ENCODE data around the gene ANKS3. TPM values are rescaled to one million over a fixed set of nuclear protein-coding genes. Genes with fewer than 3 reads are reported as not detected.

ANKS3 gene
- total and polyA plus RNA-seq, 2 donors (not counting 1 experiment from before 2014, with no cell fraction given): 26.5 to 31.9 TPM

GRCh38 chr16:4682084-4682591 is 51.9 kb downstream of the ANKS3 start:
- DNase-seq (no peak), ATAC-seq (ENCODE audit: low read depth) (no peak)
- intact Hi-C loops (cut with micrococcal nuclease): no loop called here
- WGBS (ENCODE audit: insufficient coverage): 93% methylated on average over 26 of the region's 26 CpGs
- no peaks in the 10 kb centered on the region for H3K9me3 ChIP-seq (ENCODE audit: control extremely low read depth in 1 of 3, control insufficient read depth in 2 of 3, insufficient read depth in 1 of 3, low read length in 2 of 3)
- Mint-ChIP-seq H3K9me3 (ENCODE audit: insufficient read depth) (no peaks in the 10 kb centered on the region), H3K27ac (no peak overlapping the region), H3K4me3 (no peak overlapping the region), H3K4me1 (no peaks in the 10 kb centered on the region), H3K27me3 (no peaks in the 10 kb centered on the region)
- peaks cover 13% of the 10 kb centered on the region for H4K20me1 ChIP-seq (ENCODE audit: control insufficient read depth, insufficient read depth, low read length, poor library complexity, severe bottlenecking)
- no peak overlapping the region for H3K4me3 ChIP-seq (ENCODE audit: control extremely low read depth in 1 of 5, extremely low read depth in 1 of 5, insufficient read depth in 1 of 5, low read depth in 2 of 5, low read length in 4 of 5)
- CTCF ChIA-PET: no interaction called here
- H3K36me3 ChIP-seq (replicated peaks in 1 of 2; ENCODE audit: control extremely low read depth in 1 of 2, control insufficient read depth in 1 of 2, extremely low read depth in 1 of 2, insufficient read depth in 2 of 2, low read length in 1 of 2): peaks cover 0 to 42% of the 10 kb centered on the region in 2 experiments
- H3K4me1 ChIP-seq (ENCODE audit: control insufficient read depth in 2 of 2, insufficient read depth in 2 of 2, low read length in 2 of 2): no peaks in the 10 kb centered on the region
- H3K27me3 ChIP-seq (replicated peaks in 1 of 4; ENCODE audit: control extremely low read depth in 1 of 4, control insufficient read depth in 3 of 4, insufficient read depth in 4 of 4, low read length in 3 of 4): no peaks in the 10 kb centered on the region
- no peak overlapping the region for H3K27ac ChIP-seq (ENCODE audit: low read length in 2 of 2)
- TF ChIP-seq EZH2 (IDR thresholded peaks at IDR 0.05; ENCODE audit: borderline replicate concordance, insufficient read depth, low read depth, low read length, poor library complexity, severe bottlenecking) (no peak), CTCF (IDR thresholded peaks at IDR 0.05) (no peak)
- H3K4me2 ChIP-seq (replicated peaks; ENCODE audit: low read depth, low read length, poor library complexity, severe bottlenecking): no peak overlapping the region
- no peak overlapping the region for H3K9ac ChIP-seq (ENCODE audit: low read length)
- peaks cover 4% of the 10 kb centered on the region for H3K79me2 ChIP-seq (ENCODE audit: control insufficient read depth, insufficient read depth, low read length)
- POLR2A ChIA-PET: no interaction called here
- H2AFZ ChIP-seq (ENCODE audit: insufficient read depth, low read depth, low read length, poor library complexity, severe bottlenecking): no peak overlapping the region

GRCh38 chr16:4681471-4682083 is 52.5 kb downstream of the ANKS3 start:
- Mint-ChIP-seq H3K4me1 (no peaks in the 10 kb centered on the region), H3K27me3 (no peaks in the 10 kb centered on the region), H3K9me3 (ENCODE audit: insufficient read depth) (no peaks in the 10 kb centered on the region), H3K4me3 (no peak overlapping the region), H3K27ac (no peak overlapping the region)
- H3K4me3 ChIP-seq (ENCODE audit: control extremely low read depth in 1 of 5, extremely low read depth in 1 of 5, insufficient read depth in 1 of 5, low read depth in 2 of 5, low read length in 4 of 5): no peak overlapping the region
- DNase-seq (no peak), ATAC-seq (ENCODE audit: low read depth) (no peak)
- peaks cover 0 to 41% of the 10 kb centered on the region in 2 experiments for H3K36me3 ChIP-seq (replicated peaks in 1 of 2; ENCODE audit: control extremely low read depth in 1 of 2, control insufficient read depth in 1 of 2, extremely low read depth in 1 of 2, insufficient read depth in 2 of 2, low read length in 1 of 2)
- no peak for TF ChIP-seq EZH2 (IDR thresholded peaks at IDR 0.05; ENCODE audit: borderline replicate concordance, insufficient read depth, low read depth, low read length, poor library complexity, severe bottlenecking)
- no peak for TF ChIP-seq CTCF (IDR thresholded peaks at IDR 0.05)
- no peaks in the 10 kb centered on the region for H3K4me1 ChIP-seq (ENCODE audit: control insufficient read depth in 2 of 2, insufficient read depth in 2 of 2, low read length in 2 of 2)
- no peak overlapping the region for H3K4me2 ChIP-seq (replicated peaks; ENCODE audit: low read depth, low read length, poor library complexity, severe bottlenecking)
- no peaks in the 10 kb centered on the region for H3K9me3 ChIP-seq (ENCODE audit: control extremely low read depth in 1 of 3, control insufficient read depth in 2 of 3, insufficient read depth in 1 of 3, low read length in 2 of 3)
- no peak overlapping the region for H3K9ac ChIP-seq (ENCODE audit: low read length)
- no peak overlapping the region for H3K27ac ChIP-seq (ENCODE audit: low read length in 2 of 2)
- peaks cover 8% of the 10 kb centered on the region for H3K79me2 ChIP-seq (ENCODE audit: control insufficient read depth, insufficient read depth, low read length)
- ChIA-PET CTCF (no interaction called here), POLR2A (no interaction called here)
- peaks cover 18% of the 10 kb centered on the region for H4K20me1 ChIP-seq (ENCODE audit: control insufficient read depth, insufficient read depth, low read length, poor library complexity, severe bottlenecking)
- intact Hi-C loops (cut with micrococcal nuclease): no loop called here
- 96% methylated on average over 39 of the region's 39 CpGs for WGBS (ENCODE audit: insufficient coverage)
- H3K27me3 ChIP-seq (replicated peaks in 1 of 4; ENCODE audit: control extremely low read depth in 1 of 4, control insufficient read depth in 3 of 4, insufficient read depth in 4 of 4, low read length in 3 of 4): no peaks in the 10 kb centered on the region
- no peak overlapping the region for H2AFZ ChIP-seq (ENCODE audit: insufficient read depth, low read depth, low read length, poor library complexity, severe bottlenecking)
